ENCODE data around the gene PPM1K. TPM values are rescaled to one million over a fixed set of nuclear protein-coding genes. Genes with fewer than 3 reads are reported as not detected.
A peak's percentile ranks its signal among the peaks of the same experiment; 100 is the strongest.

The PPM1K gene
- total RNA-seq, 1 donor from 2014 or later: 248 TPM

- Histone ChIP-seq H3K4me3 (no peak overlapping the region), H3K4me1 (peaks cover 47% of the 10 kb centered on the region), H3K9me3 (replicated peaks) (peaks cover under 1% of the 10 kb centered on the region), H3K27ac (replicated peaks) (no peak overlapping the region), H3K27me3 (ENCODE audit: low read depth) (no peaks in the 10 kb centered on the region), H3K36me3 (no peaks in the 10 kb centered on the region)
- TF ChIP-seq, protein P1, sequence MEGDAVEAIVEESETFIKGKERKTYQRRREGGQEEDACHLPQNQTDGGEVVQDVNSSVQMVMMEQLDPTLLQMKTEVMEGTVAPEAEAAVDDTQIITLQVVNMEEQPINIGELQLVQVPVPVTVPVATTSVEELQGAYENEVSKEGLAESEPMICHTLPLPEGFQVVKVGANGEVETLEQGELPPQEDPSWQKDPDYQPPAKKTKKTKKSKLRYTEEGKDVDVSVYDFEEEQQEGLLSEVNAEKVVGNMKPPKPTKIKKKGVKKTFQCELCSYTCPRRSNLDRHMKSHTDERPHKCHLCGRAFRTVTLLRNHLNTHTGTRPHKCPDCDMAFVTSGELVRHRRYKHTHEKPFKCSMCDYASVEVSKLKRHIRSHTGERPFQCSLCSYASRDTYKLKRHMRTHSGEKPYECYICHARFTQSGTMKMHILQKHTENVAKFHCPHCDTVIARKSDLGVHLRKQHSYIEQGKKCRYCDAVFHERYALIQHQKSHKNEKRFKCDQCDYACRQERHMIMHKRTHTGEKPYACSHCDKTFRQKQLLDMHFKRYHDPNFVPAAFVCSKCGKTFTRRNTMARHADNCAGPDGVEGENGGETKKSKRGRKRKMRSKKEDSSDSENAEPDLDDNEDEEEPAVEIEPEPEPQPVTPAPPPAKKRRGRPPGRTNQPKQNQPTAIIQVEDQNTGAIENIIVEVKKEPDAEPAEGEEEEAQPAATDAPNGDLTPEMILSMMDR (IDR thresholded peaks at IDR 0.05; ENCODE audit: borderline replicate concordance): no peak
- intact Hi-C loops (cut with micrococcal nuclease): no loop called here
- no peak for DNase-seq
Measured at GRCh38 chr4:88227734-88228133, 56.6 kb downstream of the PPM1K start.

DNA sequence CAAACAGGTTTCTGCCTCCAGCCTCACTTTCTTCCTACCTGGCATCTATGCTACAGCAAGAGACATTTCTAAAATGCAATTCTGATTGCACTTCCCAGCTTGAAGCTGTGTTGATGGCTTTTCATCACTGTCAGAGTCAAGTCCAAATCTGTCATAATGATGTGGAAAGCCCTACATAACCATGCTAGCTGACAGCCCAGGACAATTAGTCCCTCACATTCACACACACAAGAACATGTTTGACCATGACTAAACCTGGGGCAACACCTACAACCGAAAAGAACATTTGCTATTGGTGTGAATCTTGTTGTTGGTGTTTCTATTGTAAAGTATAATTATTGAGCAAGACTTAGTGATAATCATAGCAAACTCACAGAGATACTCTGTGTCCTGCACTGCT is 58.2 kb downstream of the PPM1K start:
- TF ChIP-seq, protein P1 (IDR thresholded peaks at IDR 0.05; ENCODE audit: borderline replicate concordance): no peak
- no peaks in the 10 kb centered on the region for H3K36me3 ChIP-seq
- DNase-seq: no peak
- H3K4me3 ChIP-seq: no peak overlapping the region
- H3K27me3 ChIP-seq (ENCODE audit: low read depth): no peaks in the 10 kb centered on the region
- H3K9me3 ChIP-seq (replicated peaks): no peaks in the 10 kb centered on the region
- peaks cover 42% of the 10 kb centered on the region for H3K4me1 ChIP-seq
- intact Hi-C loops (cut with micrococcal nuclease): no loop called here
- no peak overlapping the region for H3K27ac ChIP-seq (replicated peaks)

DNA sequence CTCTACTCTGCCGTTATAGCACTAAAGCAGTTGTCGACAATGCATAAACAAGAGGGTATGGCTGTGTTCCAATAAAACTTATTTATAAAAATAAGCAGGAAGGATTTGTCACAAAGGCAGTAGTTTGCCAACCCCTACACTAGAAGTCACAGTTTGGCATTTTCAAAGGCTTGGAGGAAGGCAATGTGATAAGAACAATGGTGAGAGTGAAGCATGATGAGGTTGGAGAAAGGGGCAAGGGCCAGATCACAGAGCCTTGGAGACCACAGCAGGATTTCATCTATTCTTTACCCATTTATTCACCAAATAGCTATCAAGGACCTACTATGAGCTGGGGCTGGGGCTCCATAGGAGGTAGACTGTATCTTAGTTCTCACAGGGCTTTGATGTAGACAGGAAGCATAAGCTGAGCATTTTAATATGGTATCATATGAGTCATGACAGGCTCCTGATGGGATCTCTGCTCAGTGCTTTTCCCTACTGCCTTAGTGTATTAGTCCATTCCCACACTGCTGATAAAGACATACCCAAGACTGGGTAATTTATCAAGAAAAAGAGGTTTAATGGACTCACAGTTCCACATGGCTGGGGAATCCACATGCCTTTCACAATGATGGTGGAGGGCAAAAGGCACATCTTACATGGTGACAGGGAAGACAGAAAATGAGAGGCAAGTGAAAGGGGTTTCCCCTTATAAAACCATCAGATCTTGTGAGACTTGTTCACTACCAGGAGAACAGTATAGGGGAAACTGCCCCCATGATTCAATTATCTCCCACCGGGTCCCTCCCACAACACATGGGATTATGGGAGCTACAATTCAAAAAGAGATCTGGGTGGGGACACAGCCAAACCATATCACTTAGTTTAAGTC is 58.9 kb downstream of the PPM1K start:
- H3K27ac ChIP-seq (replicated peaks): no peak overlapping the region
- no peaks in the 10 kb centered on the region for H3K27me3 ChIP-seq (ENCODE audit: low read depth)
- H3K36me3 ChIP-seq: no peaks in the 10 kb centered on the region
- no peak overlapping the region for H3K4me3 ChIP-seq
- no peaks in the 10 kb centered on the region for H3K9me3 ChIP-seq (replicated peaks)
- peaks cover 35% of the 10 kb centered on the region for H3K4me1 ChIP-seq
- no peak for DNase-seq
- TF ChIP-seq, protein P1 (IDR thresholded peaks at IDR 0.05; ENCODE audit: borderline replicate concordance): no peak
- intact Hi-C loops (cut with micrococcal nuclease): no loop called here

DNA sequence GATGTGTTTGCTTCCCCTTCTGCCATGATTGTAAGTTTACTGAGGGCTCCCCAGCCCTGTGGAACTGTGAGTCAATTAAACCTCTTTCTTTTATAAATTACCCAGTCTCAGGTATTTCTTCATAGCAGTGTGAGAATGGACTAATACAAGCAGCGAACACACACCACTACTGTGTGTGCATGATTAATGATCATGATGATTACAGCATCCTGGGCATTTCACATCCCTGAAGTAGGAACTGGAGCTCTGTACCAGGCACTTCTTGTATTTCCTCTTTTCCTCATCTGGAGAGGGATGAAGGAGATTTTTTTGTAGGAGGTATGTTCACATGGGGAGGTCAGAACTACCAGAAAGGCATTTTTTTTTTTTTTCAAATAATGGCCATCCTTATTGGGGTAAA is 60.8 kb downstream of the PPM1K start:
- no peaks in the 10 kb centered on the region for H3K9me3 ChIP-seq (replicated peaks)
- H3K27me3 ChIP-seq (ENCODE audit: low read depth): no peaks in the 10 kb centered on the region
- intact Hi-C loops (cut with micrococcal nuclease): no loop called here
- no peaks in the 10 kb centered on the region for H3K36me3 ChIP-seq
- peaks cover 31% of the 10 kb centered on the region for H3K4me1 ChIP-seq
- H3K27ac ChIP-seq (replicated peaks): no peak overlapping the region
- TF ChIP-seq, protein P1 (IDR thresholded peaks at IDR 0.05; ENCODE audit: borderline replicate concordance): no peak
- H3K4me3 ChIP-seq: no peak overlapping the region
- no peak for DNase-seq

DNA sequence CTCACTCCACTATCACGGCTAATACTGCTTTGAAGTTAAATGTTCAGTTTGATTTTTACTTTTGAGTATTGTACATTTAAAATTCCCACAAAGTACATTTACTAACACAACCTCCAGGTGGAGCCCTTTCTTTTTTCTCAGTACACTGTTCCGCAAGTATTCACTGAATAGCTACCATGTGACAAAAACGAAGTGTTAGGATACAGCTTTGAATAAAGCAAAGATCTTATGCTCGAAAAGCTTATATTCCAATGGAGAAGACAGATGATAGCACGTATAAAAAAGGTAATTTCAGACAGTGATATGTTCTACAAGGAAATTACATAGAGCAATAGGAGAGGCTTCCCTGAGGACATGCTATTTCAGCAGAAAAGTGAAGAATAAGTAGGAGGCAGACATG is 65.3 kb downstream of the PPM1K start:
- Histone ChIP-seq H3K9me3 (replicated peaks) (no peaks in the 10 kb centered on the region), H3K36me3 (no peaks in the 10 kb centered on the region), H3K4me1 (peaks cover 3% of the 10 kb centered on the region), H3K4me3 (no peak overlapping the region), H3K27me3 (ENCODE audit: low read depth) (no peaks in the 10 kb centered on the region), H3K27ac (replicated peaks) (no peak overlapping the region)
- no peak for DNase-seq
- intact Hi-C loops (cut with micrococcal nuclease): loop anchor here (2.0 to 10.0 kb wide), 2 partner anchors 146 to 296 kb away; no protein-coding TSS in a partner anchor
- TF ChIP-seq, protein P1 (IDR thresholded peaks at IDR 0.05; ENCODE audit: borderline replicate concordance): peak; percentile 82
